BJ (cell line): ENCODE results near the gene CNNM2. TPM values are rescaled to one million over a fixed set of nuclear protein-coding genes. Genes with fewer than 3 reads are reported as not detected.

ENCODE experiments used
- CTCF ChIA-PET: fragments of 350-600 bp; formaldehyde crosslinking; extraction: SDS; loops from one replicate; lab custom pipeline; 2021; ENCODE audit warnings: antibody characterized with exemption, inconsistent platforms; lab: Yijun Ruan, JAX
- POLR2A ChIA-PET: fragments of 300-600 bp; sonication (Branson Sonifier 250); formaldehyde crosslinking; extraction: SDS; loops from one replicate; lab custom pipeline; 2021; ENCODE audit warnings: antibody characterized with exemption; lab: Charles Lee
- DNase-seq: peaks from one replicate; pipeline ENCODE4 v3.0.0-alpha.2; 2011; ENCODE audit warnings: low read depth
- H3K27me3 ChIP-seq: 2 replicates; pipeline ENCODE4 v1.6.0; 2011; ENCODE audit warnings: low read length; ENCODE audit not compliant: control insufficient read depth, insufficient read depth
- H3K36me3 ChIP-seq: 2 replicates; pipeline ENCODE4 v1.5.1; 2011; ENCODE audit warnings: low read length; ENCODE audit not compliant: control insufficient read depth, insufficient read depth
- H3K4me3 ChIP-seq: 2 replicates; pipeline ENCODE4 v1.5.1; 2011; ENCODE audit warnings: low read depth, mild to moderate bottlenecking, control low read depth, low read length
- CTCF ChIP-seq: IDR thresholded peaks from 2 replicates; pipeline ENCODE4 v1.5.1; 2011; ENCODE audit warnings: low read depth, mild to moderate bottlenecking, control low read depth, inconsistent platforms, low read length, moderate library complexity; ENCODE audit not compliant: insufficient read depth
- polyA plus RNA-seq: library from polyadenylated mRNA; depleted of rRNA; stranded (reverse); fragments of >200 nt; gene quantifications from 2 replicates; pipeline ENCODE4 v1.2.3, GENCODE V29; 2011

The CNNM2 gene
- polyA plus RNA-seq, 1 experiment, result 3.7 TPM

- TF ChIP-seq CTCF, result no peak
- Histone ChIP-seq H3K27me3 (no peaks in the 10 kb centered on the region), H3K4me3 (no peak overlapping the region), H3K36me3 (no peaks in the 10 kb centered on the region)
- DNase-seq, result no peak
- ChIA-PET CTCF (interaction anchor here (3.0 kb wide), 1 partner anchor 129 kb away, joined by 10 read pairs; the partner anchor contains the start of gene CNNM2), POLR2A (no interaction called here)
Measured at GRCh38 chr10:103047381-103047780, 129.3 kb downstream of the CNNM2 start.

- ChIA-PET POLR2A (no interaction called here), CTCF (interaction anchor here (0.8 to 1.0 kb wide), 2 partner anchors 10 to 132 kb away, joined by 3 read pairs; no protein-coding TSS in a partner anchor)
- TF ChIP-seq CTCF, result no peak
- Histone ChIP-seq H3K27me3 (no peaks in the 10 kb centered on the region), H3K4me3 (no peak overlapping the region), H3K36me3 (no peaks in the 10 kb centered on the region)
- DNase-seq, result no peak
Measured at GRCh38 chr10:103049237-103049636, 131.1 kb downstream of the CNNM2 start.

- POLR2A ChIA-PET, result interaction anchor here (0.6 kb wide), 1 partner anchor 21 kb away, joined by 6 read pairs; no protein-coding TSS in a partner anchor
- CTCF ChIA-PET, result interaction anchor here (0.8 to 2.1 kb wide), 7 partner anchors 15 to 191 kb away, joined by 3 to 11 read pairs (median 4); partner anchors contain the start of gene CNNM2
- peak; percentile 64 for TF ChIP-seq CTCF
- peak; percentile 25 for DNase-seq
- Histone ChIP-seq H3K36me3 (no peaks in the 10 kb centered on the region), H3K4me3 (no peak overlapping the region), H3K27me3 (no peaks in the 10 kb centered on the region)
Measured at GRCh38 chr10:103053659-103054581, 135.8 kb downstream of the CNNM2 start.

GRCh38 chr10:103054621-103055020 lies 136.5 kb downstream of the CNNM2 start:
- CTCF ChIA-PET, result interaction anchor here (1.2 to 2.1 kb wide), 4 partner anchors 11 to 190 kb away, joined by 3 to 11 read pairs (median 4); partner anchors contain the start of gene CNNM2
- Histone ChIP-seq H3K36me3 (no peaks in the 10 kb centered on the region), H3K27me3 (no peaks in the 10 kb centered on the region), H3K4me3 (no peak overlapping the region)
- DNase-seq, result no peak
- TF ChIP-seq CTCF, result no peak
- POLR2A ChIA-PET, result no interaction called here

GRCh38 chr10:103055105-103055504 lies 137.0 kb downstream of the CNNM2 start:
- no peak overlapping the region for H3K4me3 ChIP-seq
- no peak for DNase-seq
- H3K36me3 ChIP-seq, result no peaks in the 10 kb centered on the region
- no peak for TF ChIP-seq CTCF
- ChIA-PET POLR2A (no interaction called here), CTCF (interaction anchor here (1.2 to 2.1 kb wide), 3 partner anchors 12 to 137 kb away, joined by 3 to 11 read pairs (median 4); partner anchors contain the start of gene CNNM2)
- H3K27me3 ChIP-seq, result no peaks in the 10 kb centered on the region
